ENCODE results near the gene LRGUK. TPM values are rescaled to one million over a fixed set of nuclear protein-coding genes. Genes with fewer than 3 reads are reported as not detected.

LRGUK gene
- total and polyA plus RNA-seq, 2 donors (not counting 3 experiments of a cell fraction or from before 2014, with no cell fraction given): 0.10 to 0.11 TPM

- CTCF ChIA-PET: no interaction called here
- Histone ChIP-seq H3K27me3 (ENCODE audit: control insufficient read depth in 2 of 2, insufficient read depth in 2 of 2, low read length in 2 of 2) (no peaks in the 10 kb centered on the region), H3K27ac (ENCODE audit: insufficient read depth, low read depth, low read length) (no peak overlapping the region), H3K4me3 (replicated peaks in 1 of 3; ENCODE audit: insufficient read depth in 1 of 3, low read depth in 1 of 3, low read length in 3 of 3) (no peak overlapping the region), H3K4me2 (ENCODE audit: insufficient read depth, low read length) (no peak overlapping the region), H4K20me1 (replicated peaks; ENCODE audit: control insufficient read depth, extremely low read depth, insufficient read depth, low read length) (no peaks in the 10 kb centered on the region), H3K9me1 (replicated peaks; ENCODE audit: control insufficient read depth, extremely low read depth, insufficient read depth, low read length) (no peaks in the 10 kb centered on the region), H3K9me3 (replicated peaks; ENCODE audit: control insufficient read depth, insufficient read depth, low read length) (no peaks in the 10 kb centered on the region), H2AFZ (ENCODE audit: low read depth, low read length) (no peak overlapping the region), H3K9ac (replicated peaks; ENCODE audit: extremely low read depth, insufficient read depth, low read length) (no peak overlapping the region), H3K79me2 (ENCODE audit: control insufficient read depth, insufficient read depth, low read length) (no peaks in the 10 kb centered on the region), H3K4me1 (ENCODE audit: control insufficient read depth, extremely low read depth, insufficient read depth, low read length) (no peaks in the 10 kb centered on the region), H3K36me3 (ENCODE audit: control insufficient read depth in 2 of 2, extremely low read depth in 1 of 2, insufficient read depth in 2 of 2, low read length in 2 of 2) (no peaks in the 10 kb centered on the region)
- TF ChIP-seq GATA2 (IDR thresholded peaks at IDR 0.05; ENCODE audit: insufficient read depth, insufficient read length, low read depth, low read length) (no peak), FOS (IDR thresholded peaks at IDR 0.05; ENCODE audit: borderline replicate concordance, insufficient read depth, low read length) (no peak), JUN (IDR thresholded peaks at IDR 0.05; ENCODE audit: borderline replicate concordance, insufficient read depth, insufficient read length, low read depth) (no peak), POLR2A (IDR thresholded peaks at IDR 0.05; ENCODE audit: low read depth, low read length) (no peak)
- TF ChIP-seq, protein P1, sequence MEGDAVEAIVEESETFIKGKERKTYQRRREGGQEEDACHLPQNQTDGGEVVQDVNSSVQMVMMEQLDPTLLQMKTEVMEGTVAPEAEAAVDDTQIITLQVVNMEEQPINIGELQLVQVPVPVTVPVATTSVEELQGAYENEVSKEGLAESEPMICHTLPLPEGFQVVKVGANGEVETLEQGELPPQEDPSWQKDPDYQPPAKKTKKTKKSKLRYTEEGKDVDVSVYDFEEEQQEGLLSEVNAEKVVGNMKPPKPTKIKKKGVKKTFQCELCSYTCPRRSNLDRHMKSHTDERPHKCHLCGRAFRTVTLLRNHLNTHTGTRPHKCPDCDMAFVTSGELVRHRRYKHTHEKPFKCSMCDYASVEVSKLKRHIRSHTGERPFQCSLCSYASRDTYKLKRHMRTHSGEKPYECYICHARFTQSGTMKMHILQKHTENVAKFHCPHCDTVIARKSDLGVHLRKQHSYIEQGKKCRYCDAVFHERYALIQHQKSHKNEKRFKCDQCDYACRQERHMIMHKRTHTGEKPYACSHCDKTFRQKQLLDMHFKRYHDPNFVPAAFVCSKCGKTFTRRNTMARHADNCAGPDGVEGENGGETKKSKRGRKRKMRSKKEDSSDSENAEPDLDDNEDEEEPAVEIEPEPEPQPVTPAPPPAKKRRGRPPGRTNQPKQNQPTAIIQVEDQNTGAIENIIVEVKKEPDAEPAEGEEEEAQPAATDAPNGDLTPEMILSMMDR (IDR thresholded peaks at IDR 0.05; ENCODE audit: extremely low read depth in 1 of 2, insufficient read depth in 1 of 2, low read depth in 1 of 2, low read length in 2 of 2): no peak
- no peak for DNase-seq (ENCODE audit: low read depth, low spot score)
- POLR2A ChIA-PET: no interaction called here
- no peak for FAIRE-seq
- intact Hi-C loops (cut with micrococcal nuclease) (no loop called here), dilution Hi-C loops (cut with MboI; ENCODE audit: extremely low pct_ligation_motif_present, low sequenced_read_pairs) (no loop called here)
- no TSS peak for BruUV-seq (replicated peaks)
These were observed 21.3 kb upstream of the LRGUK start for GRCh38 chr7:134105841-134106240.

DNA sequence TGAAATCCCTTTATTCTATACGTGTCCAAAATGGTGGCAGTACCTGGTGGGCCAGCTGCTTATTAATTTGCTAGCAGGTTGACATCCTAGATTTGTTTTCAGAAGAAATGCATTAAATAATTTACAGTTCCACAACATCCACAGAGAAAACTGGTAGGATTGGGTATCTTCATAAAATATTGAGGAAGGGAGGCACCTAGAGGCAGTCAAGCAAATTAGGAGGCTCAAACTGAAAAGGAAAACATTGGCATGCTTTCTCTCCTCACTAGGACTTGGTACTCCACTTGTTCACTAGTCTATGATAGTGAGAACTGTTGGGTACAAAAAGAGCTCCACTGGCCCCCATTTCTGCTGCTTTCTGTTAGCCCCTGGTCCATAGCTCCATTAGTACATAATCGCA is 18.3 kb upstream of the LRGUK start:
- H3K79me2 ChIP-seq (ENCODE audit: control insufficient read depth, insufficient read depth, low read length): no peaks in the 10 kb centered on the region
- FAIRE-seq (no peak), DNase-seq (ENCODE audit: low read depth, low spot score) (no peak)
- no peak overlapping the region for H3K27ac ChIP-seq (ENCODE audit: insufficient read depth, low read depth, low read length)
- no peaks in the 10 kb centered on the region for H3K9me1 ChIP-seq (replicated peaks; ENCODE audit: control insufficient read depth, extremely low read depth, insufficient read depth, low read length)
- H3K27me3 ChIP-seq (ENCODE audit: control insufficient read depth in 2 of 2, insufficient read depth in 2 of 2, low read length in 2 of 2): peaks cover 0 to 2% of the 10 kb centered on the region in 2 experiments
- H3K9me3 ChIP-seq (replicated peaks; ENCODE audit: control insufficient read depth, insufficient read depth, low read length): no peaks in the 10 kb centered on the region
- dilution Hi-C loops (cut with MboI; ENCODE audit: extremely low pct_ligation_motif_present, low sequenced_read_pairs): no loop called here
- no peak overlapping the region for H3K4me2 ChIP-seq (ENCODE audit: insufficient read depth, low read length)
- ChIA-PET POLR2A (no interaction called here), CTCF (no interaction called here)
- no peak for TF ChIP-seq GATA2 (IDR thresholded peaks at IDR 0.05; ENCODE audit: insufficient read depth, insufficient read length, low read depth, low read length)
- TF ChIP-seq, protein P2, sequence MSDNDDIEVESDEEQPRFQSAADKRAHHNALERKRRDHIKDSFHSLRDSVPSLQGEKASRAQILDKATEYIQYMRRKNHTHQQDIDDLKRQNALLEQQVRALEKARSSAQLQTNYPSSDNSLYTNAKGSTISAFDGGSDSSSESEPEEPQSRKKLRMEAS (IDR thresholded peaks at IDR 0.05; ENCODE audit: insufficient read depth, insufficient read length): no peak
- no peaks in the 10 kb centered on the region for H3K36me3 ChIP-seq (ENCODE audit: control insufficient read depth in 2 of 2, extremely low read depth in 1 of 2, insufficient read depth in 2 of 2, low read length in 2 of 2)
- H4K20me1 ChIP-seq (replicated peaks; ENCODE audit: control insufficient read depth, extremely low read depth, insufficient read depth, low read length): no peaks in the 10 kb centered on the region
- H3K9ac ChIP-seq (replicated peaks; ENCODE audit: extremely low read depth, insufficient read depth, low read length): no peak overlapping the region
- BruUV-seq (replicated peaks): no TSS peak
- no peaks in the 10 kb centered on the region for H3K4me1 ChIP-seq (ENCODE audit: control insufficient read depth, extremely low read depth, insufficient read depth, low read length)
- H2AFZ ChIP-seq (ENCODE audit: low read depth, low read length): no peak overlapping the region
- intact Hi-C loops (cut with micrococcal nuclease): no loop called here
- no peak overlapping the region for H3K4me3 ChIP-seq (replicated peaks in 1 of 3; ENCODE audit: insufficient read depth in 1 of 3, low read depth in 1 of 3, low read length in 3 of 3)
